ENCODE results near the gene KYAT1.
"Not testable (repeated sequence)": the region's sequence is repeated elsewhere in the genome, so short reads cannot be mapped to it uniquely, and the experiment has no call there.

KYAT1 gene

GRCh38 chr9:128886211-128886891 lies 4.6 kb upstream of the KYAT1 start:
- DNase-seq: no peak

DNA sequence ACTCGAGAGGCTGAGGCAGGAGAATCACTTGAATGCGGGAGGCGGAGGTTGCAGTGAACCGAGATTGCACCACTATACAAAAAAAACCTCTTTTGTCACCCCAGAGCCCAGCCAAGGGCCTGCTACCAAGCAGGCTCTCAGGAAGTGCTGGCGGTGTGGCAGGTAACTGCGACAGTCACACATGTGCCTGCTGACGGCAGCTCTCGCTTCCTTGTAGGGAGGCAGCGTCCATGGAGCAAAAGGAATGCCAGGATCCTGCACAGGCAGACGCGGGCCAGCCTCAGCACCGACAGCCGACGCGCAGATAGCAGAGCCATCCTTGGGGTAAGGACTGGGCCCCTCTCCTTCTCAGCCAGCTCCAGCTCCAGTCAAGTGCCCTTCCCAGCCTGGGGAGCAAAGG lies 4.0 kb upstream of the KYAT1 start:
- DNase-seq: no peak

- no peak for DNase-seq
Measured at GRCh38 chr9:128885376-128885775, 3.6 kb upstream of the KYAT1 start.

DNA sequence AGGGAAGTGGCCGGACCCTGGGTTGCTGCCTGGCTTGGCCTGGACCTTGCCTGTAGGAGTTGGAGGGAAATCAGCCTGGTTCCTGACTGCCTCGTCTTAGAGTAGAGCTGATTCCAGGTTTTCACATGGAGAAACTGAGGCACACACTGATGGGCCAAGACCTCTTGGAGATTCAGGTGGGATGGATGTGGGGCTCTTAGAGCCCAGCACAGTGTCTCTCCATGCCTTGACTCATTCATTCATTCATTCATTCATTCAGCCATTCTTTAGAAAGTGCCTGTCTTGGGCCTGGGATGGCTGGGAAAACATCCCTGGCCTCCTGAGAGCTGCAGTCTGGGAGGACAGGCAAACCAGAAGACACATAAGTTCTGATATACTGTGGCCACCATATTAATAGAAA lies 2.4 kb upstream of the KYAT1 start:
- no peak for DNase-seq

DNA sequence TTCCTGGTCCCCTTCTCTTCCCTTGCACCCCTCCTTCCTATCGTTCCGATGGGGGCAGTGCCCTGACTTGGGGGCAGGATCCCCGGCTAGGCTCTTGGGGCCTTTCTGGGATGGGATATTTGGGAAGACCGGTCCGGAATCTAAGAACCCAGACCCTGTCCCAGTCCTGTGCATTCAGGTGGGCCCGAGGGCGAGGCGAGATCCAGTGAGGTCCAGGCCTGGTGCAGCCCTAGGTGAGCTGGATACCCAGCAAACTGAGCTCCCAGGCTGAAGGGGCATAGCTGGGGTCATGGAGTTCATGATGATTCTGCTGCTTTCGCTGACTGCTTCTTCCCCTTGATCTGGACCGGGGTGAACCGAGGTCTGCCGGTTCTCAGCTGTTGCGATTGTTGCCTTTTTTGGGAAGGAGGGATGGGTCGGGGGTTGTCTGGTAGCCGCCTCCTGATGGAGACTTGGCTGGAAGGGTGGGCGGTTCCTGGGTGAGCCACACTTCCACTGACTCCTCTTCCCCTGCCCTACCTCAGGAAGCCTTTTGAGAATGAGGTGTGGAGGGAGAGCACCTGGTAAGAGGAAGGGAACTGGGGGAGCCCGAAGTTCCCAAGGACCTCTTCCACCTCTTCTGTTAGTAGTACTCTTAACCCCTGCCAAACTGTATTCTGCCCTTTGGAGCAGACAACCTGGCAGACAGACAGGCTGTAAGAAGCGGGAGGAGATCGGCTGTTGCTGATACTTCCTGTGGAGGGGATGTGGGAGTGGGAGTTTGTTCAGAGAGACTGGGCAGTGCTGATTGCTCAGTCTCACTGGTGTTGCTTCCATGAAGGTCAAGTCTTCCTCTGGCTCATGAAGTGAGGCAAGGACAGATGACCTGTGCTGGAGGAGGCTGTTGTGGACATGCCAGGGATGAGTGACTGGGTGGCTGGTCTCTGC lies 1.2 kb upstream of the KYAT1 start:
- DNase-seq: peak in 3 of 51 donors; percentile 51 to 75 (median 67)

DNA sequence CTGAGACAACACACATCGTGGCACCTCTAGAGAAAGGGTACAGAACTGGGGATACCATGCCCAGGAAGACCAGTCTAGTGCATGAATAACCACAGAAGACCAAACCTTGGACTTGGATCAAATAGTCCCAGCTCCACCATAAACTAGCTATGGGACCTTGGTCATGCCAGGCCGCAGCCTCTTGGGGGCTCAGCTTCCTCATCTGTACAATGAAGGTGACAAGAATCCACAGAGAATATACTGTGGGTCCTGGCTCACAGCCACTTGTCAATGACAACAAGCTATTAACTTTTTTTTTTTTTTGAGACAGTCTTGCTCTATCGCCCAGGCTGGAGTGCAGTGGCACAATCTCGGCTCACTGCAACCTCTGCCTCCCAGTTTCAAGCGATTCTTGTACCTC lies 3.9 kb downstream of the KYAT1 start:
- no peak for DNase-seq

GRCh38 chr9:128870941-128871265 lies 10.8 kb downstream of the KYAT1 start:
- not testable (repeated sequence) for DNase-seq

DNA sequence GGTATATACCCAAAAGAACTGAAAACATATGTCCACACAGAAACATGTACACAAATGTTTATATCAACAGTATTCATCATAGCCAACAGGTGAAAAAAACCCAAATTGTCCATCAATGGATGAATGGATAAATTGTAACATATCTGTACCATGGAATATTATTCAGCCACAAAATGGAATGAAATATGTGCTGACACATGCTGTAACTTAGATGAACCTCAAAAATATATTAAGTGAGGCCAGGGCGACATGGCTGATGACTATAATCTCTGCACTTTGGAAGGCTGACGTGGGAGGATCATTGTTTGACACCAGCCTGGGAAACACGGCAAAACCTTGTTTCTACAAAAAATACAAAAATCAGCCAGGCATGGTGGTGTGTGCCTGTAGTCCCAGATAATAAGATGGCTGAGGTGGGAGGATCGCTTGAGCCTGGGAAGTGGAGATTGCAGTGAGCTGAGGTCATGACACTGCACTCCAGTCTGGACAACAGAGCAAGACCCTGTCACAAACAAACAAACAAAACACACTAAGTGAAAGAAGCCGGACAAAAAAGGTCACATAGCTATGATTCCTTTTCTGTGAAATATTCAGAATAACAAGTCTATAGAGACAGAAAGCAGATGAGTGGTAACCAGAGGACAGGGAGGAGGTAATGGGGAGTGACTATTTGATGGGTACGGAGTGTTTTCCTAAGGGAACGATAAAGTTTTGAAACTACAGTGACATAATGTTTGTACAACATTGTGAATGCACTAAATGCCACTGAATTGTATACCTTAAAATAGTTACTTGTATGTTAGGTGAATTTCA lies 11.4 kb downstream of the KYAT1 start:
- DNase-seq: no peak

DNA sequence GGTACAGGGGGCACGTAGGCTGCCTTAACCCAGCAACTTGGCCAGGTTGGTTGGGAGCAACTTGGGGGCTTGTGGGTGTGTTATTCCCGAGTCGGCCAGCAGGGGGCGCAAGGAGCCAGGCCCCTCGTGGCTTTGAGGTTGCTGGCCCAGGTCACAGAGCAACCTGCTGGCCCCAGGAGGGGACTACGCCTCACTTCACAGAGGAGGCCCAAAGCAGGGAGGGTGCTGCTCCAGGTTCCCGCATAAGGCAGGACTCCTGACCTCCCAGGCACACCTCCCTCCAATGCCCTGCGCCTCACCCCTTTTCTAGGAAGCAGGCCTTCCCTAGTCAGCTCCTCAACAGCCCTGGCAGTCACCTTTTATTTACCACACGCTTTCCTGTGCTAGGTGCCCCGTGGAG lies 18.1 kb downstream of the KYAT1 start:
- peak in 40 of 51 donors; percentile 8 to 79 (median 38) for DNase-seq

GRCh38 chr9:128862401-128862851 lies 19.3 kb downstream of the KYAT1 start:
- peak in 2 of 51 donors; percentile 13 to 17 for DNase-seq

DNA sequence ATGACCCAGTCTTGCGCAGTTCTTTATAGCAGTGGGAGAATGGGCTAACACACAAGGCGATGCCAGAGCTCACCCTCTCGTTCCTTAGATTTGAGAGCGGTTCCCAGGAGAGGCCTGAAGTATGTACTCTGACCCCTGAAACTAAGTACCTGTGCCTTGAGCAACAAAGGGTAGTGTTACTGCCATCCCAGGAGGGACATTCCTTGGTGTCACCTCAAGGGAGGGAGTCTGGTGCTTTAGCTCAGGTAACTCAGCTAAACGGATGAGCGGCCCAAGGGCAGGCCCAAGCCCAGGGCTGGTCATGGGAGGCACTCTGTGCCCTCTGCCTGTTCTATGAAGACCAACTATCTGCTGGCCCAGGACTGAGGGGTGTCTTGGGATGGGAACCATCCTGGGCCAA lies 20.2 kb downstream of the KYAT1 start:
- no peak for DNase-seq

GRCh38 chr9:128860937-128861336 lies 20.8 kb downstream of the KYAT1 start:
- no peak for DNase-seq

GRCh38 chr9:128858476-128858875 lies 23.3 kb downstream of the KYAT1 start:
- DNase-seq: not testable (repeated sequence)

DNA sequence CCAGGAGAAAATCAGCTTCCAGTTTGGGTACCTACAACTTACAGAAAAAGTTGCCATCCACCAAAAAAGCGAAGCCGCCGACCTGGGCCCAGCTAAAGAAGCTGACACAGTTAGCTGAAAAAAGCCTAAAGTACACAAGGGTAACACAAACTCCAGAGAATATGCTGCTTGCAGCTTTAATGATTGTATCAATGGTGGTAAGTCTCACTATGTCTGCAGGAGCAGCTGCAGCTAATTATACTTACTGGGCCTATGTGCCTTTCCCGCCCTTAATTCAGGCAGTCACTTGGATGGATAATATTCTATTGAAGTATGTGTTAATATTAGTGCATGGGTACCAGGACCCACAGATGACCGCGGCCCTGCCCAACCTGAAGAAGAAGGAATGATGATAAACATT lies 27.3 kb downstream of the KYAT1 start:
- DNase-seq: not testable (repeated sequence)

DNA sequence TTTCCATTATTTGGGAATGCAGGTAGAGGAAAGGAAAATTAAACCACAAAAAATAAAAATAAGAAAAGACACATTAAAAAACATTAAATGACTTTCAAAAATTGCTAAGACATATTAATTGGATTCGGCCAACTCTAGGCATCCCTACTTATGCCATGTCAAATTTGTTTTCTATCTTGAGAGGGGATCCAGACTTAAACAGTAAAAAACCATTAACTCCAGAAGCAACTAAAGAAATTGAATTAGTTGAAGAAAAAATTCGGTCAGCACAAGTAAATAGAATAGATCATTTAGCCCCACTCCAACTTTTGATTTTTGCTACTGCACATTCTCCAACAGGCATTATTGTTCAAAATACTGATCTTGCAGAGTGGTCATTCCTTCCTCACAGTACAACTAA lies 29.1 kb downstream of the KYAT1 start:
- not testable (repeated sequence) for DNase-seq

- DNase-seq: peak in 16 of 51 donors; percentile 7 to 57 (median 34)
Measured at GRCh38 chr9:128851779-128852600, 29.8 kb downstream of the KYAT1 start.

- not testable (repeated sequence) for DNase-seq
Measured at GRCh38 chr9:128851024-128851423, 30.7 kb downstream of the KYAT1 start.

DNA sequence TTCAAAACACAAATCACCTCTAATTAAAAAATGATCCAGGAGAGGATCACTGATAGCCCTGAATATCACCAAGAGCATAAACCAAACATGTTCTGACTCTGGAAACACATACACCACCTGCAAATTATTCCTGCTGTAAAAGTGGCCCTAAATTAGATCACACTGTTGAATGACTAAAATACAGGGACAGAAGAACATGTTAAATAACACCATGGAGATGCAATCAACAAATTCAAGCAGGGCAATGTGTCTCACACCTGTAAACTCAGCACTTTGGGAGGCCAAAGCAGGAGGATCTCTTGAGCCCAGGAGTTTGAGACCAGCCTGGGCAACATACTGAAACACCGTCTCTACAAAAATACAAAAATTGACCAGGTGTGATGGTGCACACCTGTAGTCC lies 33.9 kb downstream of the KYAT1 start:
- DNase-seq: no peak

GRCh38 chr9:128846680-128847030 lies 35.1 kb downstream of the KYAT1 start:
- DNase-seq: no peak

DNA sequence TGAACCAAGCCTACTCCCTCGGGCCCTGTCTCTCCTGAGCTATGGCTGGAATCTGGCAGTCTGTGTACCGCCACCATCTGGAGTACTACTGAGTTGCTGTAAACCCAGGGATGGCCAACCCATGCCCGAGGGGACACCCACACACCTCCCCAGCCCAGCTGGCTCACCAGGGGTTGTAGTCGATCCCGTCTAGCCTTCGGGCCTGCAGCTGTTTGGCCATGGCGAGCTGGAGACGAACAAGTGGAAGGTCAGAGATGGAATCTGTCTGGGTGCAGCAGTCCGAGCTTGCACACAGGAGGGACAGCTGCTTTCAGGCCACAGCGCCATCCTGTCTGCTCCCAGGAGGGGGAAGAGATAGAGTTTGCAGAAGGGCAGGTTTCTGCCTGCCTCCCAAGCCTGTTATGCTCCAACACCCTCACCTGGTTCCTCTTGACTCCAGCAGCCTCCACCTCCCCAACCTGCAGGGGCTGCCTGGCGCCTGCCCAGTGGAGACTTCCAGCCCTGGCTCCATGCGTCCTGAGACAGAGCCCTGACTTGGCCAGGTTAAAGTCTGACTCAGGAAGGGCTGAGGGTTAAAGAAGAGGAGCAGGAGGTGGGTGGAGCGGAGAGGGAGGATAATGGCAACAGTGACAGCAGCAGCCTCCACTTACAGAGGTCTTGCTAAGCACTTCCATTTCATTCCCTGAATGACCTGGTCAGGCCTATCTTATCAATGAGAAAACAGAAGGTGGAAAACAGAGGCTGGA lies 36.4 kb downstream of the KYAT1 start:
- DNase-seq: no peak
